ENCODE results near the gene LSS. TPM values are rescaled to one million over a fixed set of nuclear protein-coding genes. Genes with fewer than 3 reads are reported as not detected.

The LSS gene
- total RNA-seq, 1 donor from 2014 or later: 26.7 TPM

DNA sequence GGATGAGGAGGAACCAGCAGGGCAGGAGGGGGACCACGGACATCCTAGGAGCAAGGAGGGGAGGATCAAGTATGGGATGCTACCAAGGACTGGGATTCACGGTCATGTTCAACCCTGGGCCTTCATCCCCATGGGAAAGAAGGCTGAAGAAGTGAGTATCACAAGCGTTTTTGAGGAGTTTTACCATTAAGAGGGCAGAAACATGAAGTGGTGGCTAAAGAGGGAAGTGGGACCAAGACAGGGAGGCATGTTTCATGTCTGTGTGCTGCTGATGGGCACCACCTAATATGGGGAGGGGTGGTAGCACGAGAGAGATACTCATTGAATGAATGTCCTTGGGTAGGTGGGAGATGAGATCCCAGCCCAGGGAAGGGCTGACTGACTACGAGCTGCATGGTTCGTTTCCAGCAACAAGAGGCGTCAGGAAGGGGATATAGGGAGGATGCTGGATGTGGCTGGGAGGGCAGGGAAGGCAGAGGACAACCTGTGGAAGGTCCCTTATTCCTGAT, 11.3 kb upstream of the LSS start:
- TF ChIP-seq, protein P1, sequence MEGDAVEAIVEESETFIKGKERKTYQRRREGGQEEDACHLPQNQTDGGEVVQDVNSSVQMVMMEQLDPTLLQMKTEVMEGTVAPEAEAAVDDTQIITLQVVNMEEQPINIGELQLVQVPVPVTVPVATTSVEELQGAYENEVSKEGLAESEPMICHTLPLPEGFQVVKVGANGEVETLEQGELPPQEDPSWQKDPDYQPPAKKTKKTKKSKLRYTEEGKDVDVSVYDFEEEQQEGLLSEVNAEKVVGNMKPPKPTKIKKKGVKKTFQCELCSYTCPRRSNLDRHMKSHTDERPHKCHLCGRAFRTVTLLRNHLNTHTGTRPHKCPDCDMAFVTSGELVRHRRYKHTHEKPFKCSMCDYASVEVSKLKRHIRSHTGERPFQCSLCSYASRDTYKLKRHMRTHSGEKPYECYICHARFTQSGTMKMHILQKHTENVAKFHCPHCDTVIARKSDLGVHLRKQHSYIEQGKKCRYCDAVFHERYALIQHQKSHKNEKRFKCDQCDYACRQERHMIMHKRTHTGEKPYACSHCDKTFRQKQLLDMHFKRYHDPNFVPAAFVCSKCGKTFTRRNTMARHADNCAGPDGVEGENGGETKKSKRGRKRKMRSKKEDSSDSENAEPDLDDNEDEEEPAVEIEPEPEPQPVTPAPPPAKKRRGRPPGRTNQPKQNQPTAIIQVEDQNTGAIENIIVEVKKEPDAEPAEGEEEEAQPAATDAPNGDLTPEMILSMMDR (IDR thresholded peaks at IDR 0.05): no peak
- TF ChIP-seq EZH2phosphoT487 (IDR thresholded peaks at IDR 0.05) (no peak), EZH2 (IDR thresholded peaks at IDR 0.05) (no peak)
- no peaks in the 10 kb centered on the region for H3K79me2 ChIP-seq (ENCODE audit: low read depth)
- Mint-ChIP-seq H3K9me3 (peaks cover under 1% of the 10 kb centered on the region), H3K27me3 (ENCODE audit: insufficient read depth, low read depth) (no peaks in the 10 kb centered on the region), H3K4me3 (no peak overlapping the region), H3K4me1 (no peaks in the 10 kb centered on the region), H3K27ac (no peak overlapping the region), H3K36me3 (peaks cover 61% of the 10 kb centered on the region)
- H3K27me3 ChIP-seq: no peaks in the 10 kb centered on the region
- H3K9me3 ChIP-seq (ENCODE audit: low read depth): no peaks in the 10 kb centered on the region
- H3K36me3 ChIP-seq: peaks cover 22% of the 10 kb centered on the region
- H3K9ac ChIP-seq: no peak overlapping the region
- no peaks in the 10 kb centered on the region for H4K20me1 ChIP-seq (ENCODE audit: low read depth)
- no peak overlapping the region for H3K4me3 ChIP-seq
- DNase-seq (ENCODE audit: low spot score): no peak
- H2AFZ ChIP-seq (replicated peaks): no peak overlapping the region
- no peaks in the 10 kb centered on the region for H3K4me1 ChIP-seq
- no peaks in the 10 kb centered on the region for H3F3A ChIP-seq (ENCODE audit: low read depth)
- H3K4me2 ChIP-seq: no peak overlapping the region
- H3K27ac ChIP-seq: no peak overlapping the region

DNA sequence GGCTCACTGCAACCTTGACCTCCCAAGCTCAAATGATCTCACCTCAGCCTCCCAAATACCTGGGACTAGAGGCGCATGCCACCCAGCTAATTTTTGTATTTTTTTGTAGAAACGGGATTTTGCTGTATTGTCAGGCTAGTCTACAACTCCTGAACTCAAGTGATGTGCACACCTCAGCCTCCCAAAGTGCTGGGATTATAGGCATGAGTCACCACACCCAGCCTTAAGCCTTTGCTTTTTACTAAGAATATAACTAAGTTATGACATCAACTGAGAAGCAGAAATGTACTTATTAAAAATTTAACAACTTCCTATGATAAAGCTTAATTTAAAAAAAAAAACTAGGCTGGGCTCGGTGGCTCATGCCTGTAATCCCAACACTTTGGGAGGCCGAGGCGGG, 8.9 kb upstream of the LSS start:
- Mint-ChIP-seq H3K9me3 (peaks cover 21% of the 10 kb centered on the region), H3K27ac (no peak overlapping the region), H3K4me1 (no peaks in the 10 kb centered on the region), H3K27me3 (ENCODE audit: insufficient read depth, low read depth) (peaks cover 3% of the 10 kb centered on the region), H3K4me3 (no peak overlapping the region), H3K36me3 (peaks cover 69% of the 10 kb centered on the region)
- no peaks in the 10 kb centered on the region for H4K20me1 ChIP-seq (ENCODE audit: low read depth)
- H3K4me2 ChIP-seq: no peak overlapping the region
- no peaks in the 10 kb centered on the region for H3K9me3 ChIP-seq (ENCODE audit: low read depth)
- H3K4me3 ChIP-seq: no peak overlapping the region
- peaks cover 23% of the 10 kb centered on the region for H3K36me3 ChIP-seq
- H3K9ac ChIP-seq: no peak overlapping the region
- TF ChIP-seq EZH2phosphoT487 (IDR thresholded peaks at IDR 0.05): no peak
- TF ChIP-seq, protein P1 (IDR thresholded peaks at IDR 0.05): no peak
- no peak for TF ChIP-seq EZH2 (IDR thresholded peaks at IDR 0.05)
- H2AFZ ChIP-seq (replicated peaks): no peak overlapping the region
- no peaks in the 10 kb centered on the region for H3K79me2 ChIP-seq (ENCODE audit: low read depth)
- H3F3A ChIP-seq (ENCODE audit: low read depth): no peaks in the 10 kb centered on the region
- no peaks in the 10 kb centered on the region for H3K27me3 ChIP-seq
- DNase-seq (ENCODE audit: low spot score): no peak
- H3K27ac ChIP-seq: no peak overlapping the region
- H3K4me1 ChIP-seq: no peaks in the 10 kb centered on the region

DNA sequence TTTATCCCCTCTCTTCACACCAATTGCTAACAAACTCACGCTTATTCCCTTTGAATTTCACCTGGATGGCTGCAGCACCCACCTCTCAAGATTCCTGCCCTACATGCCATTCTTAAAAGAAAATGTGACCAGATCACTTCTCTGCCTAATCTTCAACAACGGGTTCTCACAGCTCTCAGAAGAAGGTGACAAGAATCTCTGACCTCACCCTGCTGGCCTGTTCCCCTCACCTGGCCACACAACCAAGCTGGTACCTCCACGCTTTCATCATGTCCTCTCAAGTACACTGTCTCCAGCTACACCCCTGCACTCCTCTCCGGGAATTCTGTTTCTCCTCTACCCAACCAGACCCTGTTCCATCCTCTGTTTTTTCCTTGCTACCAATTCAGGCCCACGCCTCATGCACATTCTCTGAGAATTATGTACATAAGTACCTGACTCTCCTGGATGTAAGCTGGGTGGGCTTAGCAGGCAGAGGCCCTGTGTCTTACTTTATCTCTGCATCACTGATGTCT, 5.9 kb upstream of the LSS start:
- no peaks in the 10 kb centered on the region for H4K20me1 ChIP-seq (ENCODE audit: low read depth)
- no peak overlapping the region for H2AFZ ChIP-seq (replicated peaks)
- H3K9ac ChIP-seq: no peak overlapping the region
- peaks cover 9% of the 10 kb centered on the region for H3F3A ChIP-seq (ENCODE audit: low read depth)
- H3K27ac ChIP-seq: no peak overlapping the region
- H3K9me3 Mint-ChIP-seq: peaks cover 43% of the 10 kb centered on the region
- H3K4me3 ChIP-seq: no peak overlapping the region
- no peak overlapping the region for H3K4me2 ChIP-seq
- TF ChIP-seq EZH2 (IDR thresholded peaks at IDR 0.05): no peak
- H3K36me3 ChIP-seq: peaks cover 30% of the 10 kb centered on the region
- H3K27ac Mint-ChIP-seq: no peak overlapping the region
- H3K36me3 Mint-ChIP-seq: peaks cover 80% of the 10 kb centered on the region
- H3K27me3 Mint-ChIP-seq (ENCODE audit: insufficient read depth, low read depth): peaks cover 8% of the 10 kb centered on the region
- no peaks in the 10 kb centered on the region for H3K9me3 ChIP-seq (ENCODE audit: low read depth)
- H3K79me2 ChIP-seq (ENCODE audit: low read depth): no peaks in the 10 kb centered on the region
- H3K4me3 Mint-ChIP-seq: no peak overlapping the region
- H3K4me1 ChIP-seq: peaks cover 3% of the 10 kb centered on the region
- DNase-seq (ENCODE audit: low spot score): no peak
- H3K4me1 Mint-ChIP-seq: peaks cover 3% of the 10 kb centered on the region
- no peaks in the 10 kb centered on the region for H3K27me3 ChIP-seq

DNA sequence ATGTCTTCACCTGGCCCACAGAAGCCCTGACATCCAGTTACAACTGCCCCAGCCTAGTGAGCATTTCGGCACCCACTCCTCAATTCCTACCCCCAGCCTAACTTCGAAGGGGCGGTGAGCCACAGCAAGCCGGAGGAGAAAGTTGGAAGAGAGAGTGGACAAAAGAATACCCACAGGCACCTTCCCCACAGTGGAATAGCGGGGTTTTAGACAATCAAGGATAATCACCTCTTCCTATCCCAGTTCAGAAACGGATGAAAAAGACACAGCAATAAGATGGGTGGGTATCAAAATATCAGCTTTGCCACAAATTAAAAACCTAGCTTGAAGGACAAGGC, 1.3 kb upstream of the LSS start:
- Histone ChIP-seq H3K4me3 (peak overlapping the region; percentile 62), H3K4me1 (peaks cover 15% of the 10 kb centered on the region), H3K9me3 (ENCODE audit: low read depth) (peaks cover 3% of the 10 kb centered on the region), H3K79me2 (ENCODE audit: low read depth) (peaks cover 33% of the 10 kb centered on the region), H3K27ac (no peak overlapping the region), H2AFZ (replicated peaks) (no peak overlapping the region), H3K27me3 (no peaks in the 10 kb centered on the region), H3K36me3 (peaks cover 19% of the 10 kb centered on the region), H4K20me1 (ENCODE audit: low read depth) (no peaks in the 10 kb centered on the region), H3F3A (ENCODE audit: low read depth) (peaks cover 23% of the 10 kb centered on the region), H3K4me2 (peak overlapping the region; percentile 90), H3K9ac (no peak overlapping the region)
- no peak for TF ChIP-seq EZH2phosphoT487 (IDR thresholded peaks at IDR 0.05)
- Mint-ChIP-seq H3K4me1 (peaks cover 31% of the 10 kb centered on the region), H3K36me3 (peaks cover 62% of the 10 kb centered on the region), H3K4me3 (peak overlapping the region; percentile 92), H3K27me3 (ENCODE audit: insufficient read depth, low read depth) (peaks cover 14% of the 10 kb centered on the region), H3K27ac (no peak overlapping the region), H3K9me3 (peaks cover 56% of the 10 kb centered on the region)
- no peak for DNase-seq (ENCODE audit: low spot score)

Measured in neural progenitor cell (in vitro differentiated cells).